GM19438 (cell line): ENCODE results near the gene DYRK1A.

Source experiments
- ATAC-seq: cut with Tn5 transposase; IDR thresholded peaks from one replicate; pipeline ENCODE4 v1.9.1; 2021; ENCODE audit warnings: low read depth; ENCODE audit not compliant: unreplicated experiment

DYRK1A gene

DNA sequence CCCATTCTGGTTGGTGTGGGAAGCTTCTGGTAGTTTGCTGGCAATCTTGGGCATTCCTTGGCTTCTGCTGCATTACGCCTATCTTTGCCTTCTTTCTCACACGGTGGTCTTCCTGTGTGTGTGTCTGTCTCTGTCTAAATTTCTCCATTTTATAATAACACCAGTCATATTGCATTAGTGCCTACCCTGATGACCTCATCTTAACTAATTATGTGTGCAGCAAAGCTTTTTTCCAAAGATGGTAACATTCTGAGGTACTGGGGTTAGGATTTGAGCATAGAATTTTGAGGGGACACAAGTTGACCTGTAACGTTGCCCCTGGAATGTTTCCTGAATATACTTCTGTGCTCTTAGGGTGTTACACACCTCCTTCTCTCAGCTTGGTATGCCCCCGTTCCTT, 77.1 kb downstream of the DYRK1A start:
- ATAC-seq: no peak

DNA sequence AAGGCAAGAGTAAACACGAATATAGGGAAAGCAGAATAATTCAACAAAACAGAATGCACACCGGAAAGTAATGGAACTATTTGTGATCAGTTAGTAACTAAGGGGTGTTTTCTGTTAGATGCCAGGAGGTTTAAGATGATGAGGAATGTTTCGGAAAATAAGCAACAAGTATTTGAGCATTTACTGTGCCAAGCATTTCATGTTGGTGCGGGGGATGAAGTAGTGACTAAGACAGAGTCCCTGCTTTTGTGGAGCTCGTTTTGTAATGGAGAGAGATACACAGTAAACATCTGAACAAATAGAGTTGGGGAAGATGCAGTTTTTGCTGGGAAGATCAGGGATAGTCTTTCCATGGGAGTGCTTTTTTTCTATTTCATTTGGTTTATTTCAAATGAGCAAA, 78.7 kb downstream of the DYRK1A start:
- ATAC-seq: no peak

DNA sequence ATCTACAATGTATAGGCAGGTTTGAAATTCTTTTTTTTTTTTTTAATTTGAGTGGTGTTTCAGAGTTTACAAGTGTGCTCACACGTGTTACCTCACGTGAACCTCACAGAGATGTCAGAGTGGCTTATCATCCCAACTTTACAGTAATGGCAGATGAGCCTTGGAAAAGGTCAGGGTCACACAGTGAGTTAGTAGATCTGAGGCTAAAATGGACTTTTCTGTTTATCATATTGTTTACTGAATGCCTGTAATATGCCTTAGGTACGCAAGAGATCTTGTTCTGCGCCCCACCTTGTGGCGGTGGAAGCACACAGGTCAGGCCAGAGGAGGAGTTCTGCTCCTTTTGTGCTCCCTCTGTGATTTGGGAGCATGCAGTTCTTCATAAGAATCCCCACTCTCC, 80.0 kb downstream of the DYRK1A start:
- no peak for ATAC-seq

DNA sequence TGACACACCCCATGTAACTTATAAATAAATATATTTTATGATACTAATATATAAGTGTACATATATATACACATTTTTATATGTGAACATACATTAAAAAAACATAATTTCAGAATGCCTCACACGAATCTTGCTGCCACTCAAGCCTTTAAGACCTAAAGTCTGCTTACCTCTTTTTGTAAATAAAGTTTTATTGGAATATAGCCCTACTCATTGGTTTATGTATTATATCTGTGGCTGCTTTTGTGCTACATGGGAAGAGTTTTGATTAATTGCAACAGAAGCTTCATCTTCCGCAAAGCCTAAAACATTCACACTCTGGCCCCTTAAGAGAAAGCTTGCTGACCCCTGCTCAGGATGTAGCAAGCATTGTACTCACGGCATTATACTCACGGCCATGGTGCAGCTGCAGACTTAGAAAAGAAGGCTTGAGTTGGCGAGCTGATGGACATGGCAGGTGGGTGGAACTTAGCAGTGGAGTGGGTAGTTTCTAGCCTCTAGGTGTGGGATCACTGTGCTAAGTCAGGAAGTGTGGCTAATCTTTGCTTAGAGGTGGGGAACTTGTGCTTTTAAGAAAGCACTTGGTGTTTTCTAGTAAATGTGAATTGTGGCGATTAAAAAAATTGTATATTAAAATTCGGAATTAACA, 80.8 kb downstream of the DYRK1A start:
- no peak for ATAC-seq

DNA sequence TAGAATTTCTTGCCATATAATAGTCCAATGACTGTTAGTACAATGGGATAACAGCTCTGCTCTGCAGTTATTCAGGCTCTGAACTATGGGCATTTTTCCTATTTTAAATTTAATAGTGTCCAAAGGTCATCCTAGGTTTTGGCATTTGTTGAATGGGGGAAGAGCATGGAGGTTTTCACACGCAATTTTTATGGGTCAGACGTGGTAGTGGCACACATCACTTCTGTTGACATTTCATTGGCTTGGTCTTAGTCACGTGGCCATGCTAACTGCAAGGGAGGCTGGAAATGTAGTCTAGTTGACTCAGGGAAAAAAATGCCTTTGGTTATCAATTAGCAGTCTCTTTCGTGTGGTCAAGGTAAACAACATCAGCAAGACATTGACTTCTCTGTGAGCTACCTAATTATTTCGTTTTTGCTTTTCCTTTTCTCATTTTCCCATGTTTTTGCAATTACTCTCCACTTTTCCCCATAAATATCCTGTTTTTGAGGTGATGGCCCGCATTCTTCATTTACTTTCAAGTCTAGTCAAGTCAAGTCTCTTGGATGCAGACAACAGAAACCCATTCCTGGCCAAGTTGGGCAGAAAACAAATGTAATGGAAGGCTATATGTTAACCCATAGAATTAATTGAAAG, 82.8 kb downstream of the DYRK1A start:
- ATAC-seq: no peak

DNA sequence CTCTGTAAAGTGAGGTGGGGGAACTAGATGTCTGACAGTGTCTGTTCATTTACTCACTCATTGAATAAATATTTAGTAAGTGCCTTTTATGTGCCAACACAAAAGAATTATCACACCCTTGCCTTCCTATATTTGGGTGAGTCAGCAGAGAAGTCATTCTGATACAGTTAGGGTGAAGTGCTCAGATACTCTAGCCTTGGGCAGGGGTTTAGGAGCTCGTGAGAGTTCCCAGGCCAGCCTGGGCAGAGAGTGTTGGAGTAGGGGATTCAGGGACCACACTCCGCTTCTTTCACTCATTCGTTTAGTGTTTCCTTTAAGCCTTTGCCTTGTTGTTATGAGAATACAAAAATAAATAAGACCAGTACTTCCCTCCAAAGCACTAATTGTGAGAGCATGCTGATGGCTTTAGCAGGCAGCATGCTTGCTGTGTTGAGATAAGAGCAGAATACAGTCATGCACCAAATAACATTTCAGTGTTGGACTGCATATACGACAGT, 83.9 kb downstream of the DYRK1A start:
- ATAC-seq: no peak

DNA sequence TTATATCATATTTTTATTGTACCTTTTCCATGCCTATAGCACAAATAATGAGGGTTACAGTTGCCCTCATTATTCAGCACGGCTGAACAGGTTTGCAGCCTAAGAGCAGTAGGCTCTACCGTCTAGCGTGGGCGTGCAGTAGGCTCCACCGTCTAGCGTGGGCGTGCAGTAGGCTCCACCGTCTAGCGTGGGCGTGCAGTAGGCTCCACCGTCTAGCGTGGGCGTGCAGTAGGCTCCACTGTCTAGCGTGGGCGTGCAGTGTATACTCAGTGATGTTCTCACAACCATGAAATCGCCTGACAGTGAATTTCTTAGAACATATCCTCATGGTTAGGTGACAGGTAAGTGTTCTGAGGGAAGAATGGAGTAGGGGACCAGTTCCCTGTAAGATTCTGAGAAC, 84.9 kb downstream of the DYRK1A start:
- no peak for ATAC-seq

DNA sequence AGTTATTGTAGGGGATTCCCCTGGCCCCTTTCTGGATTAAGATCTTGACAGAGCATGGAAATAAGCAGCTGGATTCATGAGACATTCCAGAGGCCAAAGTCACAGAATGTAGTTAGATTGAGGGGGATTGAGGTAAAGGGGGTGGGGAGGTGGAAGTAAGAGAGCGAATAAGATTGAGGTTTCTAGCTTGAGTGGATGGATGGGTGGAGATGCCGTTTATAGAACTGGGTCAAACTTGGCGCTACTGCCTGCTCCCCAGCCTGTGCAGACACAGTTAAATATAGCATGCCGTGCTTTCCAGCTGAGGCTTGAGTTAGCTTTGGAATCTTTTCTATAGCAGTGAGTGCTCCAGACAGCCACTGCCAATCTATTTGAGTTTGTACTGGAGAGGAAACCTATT, 85.7 kb downstream of the DYRK1A start:
- ATAC-seq: no peak

DNA sequence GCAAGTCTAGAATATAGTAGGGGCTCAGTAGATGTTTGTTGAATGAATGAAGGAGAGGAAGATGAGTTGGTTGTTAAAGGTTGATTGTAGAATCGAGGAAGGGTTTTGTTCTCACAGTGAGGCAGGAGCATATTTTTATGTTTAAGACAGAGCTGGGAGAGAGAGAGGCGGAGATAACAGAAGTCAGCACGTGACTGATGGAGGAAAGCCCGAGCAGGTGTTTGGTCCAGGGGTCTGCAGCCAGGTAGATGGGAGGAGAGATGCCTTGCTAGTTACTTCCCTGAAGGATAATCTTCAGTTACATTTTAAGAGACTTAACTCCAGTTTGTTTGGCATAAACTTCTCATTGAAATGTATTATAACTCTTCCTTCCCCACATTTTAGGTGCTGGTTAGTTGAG, 86.8 kb downstream of the DYRK1A start:
- no peak for ATAC-seq

DNA sequence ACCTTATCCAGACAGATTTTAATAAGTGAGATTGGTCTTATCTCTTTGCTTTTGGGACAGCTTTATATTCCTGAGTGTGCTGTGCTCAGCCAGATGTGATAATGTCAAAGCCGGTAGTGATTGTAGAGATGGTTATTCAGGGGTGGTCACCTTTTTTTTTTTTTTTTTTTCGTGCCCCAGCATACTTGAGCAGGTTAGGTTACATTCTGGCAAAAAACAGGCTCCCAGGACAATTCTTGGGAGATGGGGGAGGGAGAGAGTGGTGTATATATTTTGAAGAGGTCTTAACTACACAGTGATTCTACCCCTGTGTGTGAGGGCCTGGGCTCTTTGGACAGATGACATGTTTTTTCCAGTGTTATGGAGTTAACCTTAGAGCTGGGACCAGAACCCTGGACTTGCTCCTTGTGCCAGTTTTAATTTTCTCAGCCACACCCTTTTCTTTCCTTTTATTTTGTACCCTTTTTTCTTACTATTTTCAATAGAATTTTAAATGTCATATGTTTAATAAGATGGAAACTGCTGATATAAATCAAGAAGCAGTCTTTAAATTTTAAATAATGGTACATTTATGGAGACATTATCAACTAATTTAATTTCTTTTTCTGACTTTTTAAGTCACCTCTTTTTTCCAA, 88.4 kb downstream of the DYRK1A start:
- no peak for ATAC-seq

DNA sequence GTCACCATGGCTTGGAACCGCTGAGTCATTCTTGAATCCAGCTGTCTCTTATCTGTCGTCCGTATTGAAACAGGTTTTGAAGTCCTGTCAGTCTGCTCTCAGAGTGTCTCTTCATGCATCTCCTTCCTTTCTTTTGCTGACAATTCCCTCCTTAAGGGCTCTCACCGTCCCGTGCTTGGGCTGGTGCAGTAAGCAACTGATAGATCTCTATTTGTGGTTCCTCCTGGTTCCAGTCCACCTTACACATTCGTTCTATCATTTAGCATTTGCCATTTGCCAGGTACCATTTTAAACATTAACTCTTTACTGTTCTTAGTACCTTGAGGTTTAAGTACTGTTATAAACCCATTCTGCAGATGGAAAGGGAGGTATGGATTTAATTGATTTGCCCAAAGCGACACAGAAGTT, 88.9 kb downstream of the DYRK1A start:
- no peak for ATAC-seq

DNA sequence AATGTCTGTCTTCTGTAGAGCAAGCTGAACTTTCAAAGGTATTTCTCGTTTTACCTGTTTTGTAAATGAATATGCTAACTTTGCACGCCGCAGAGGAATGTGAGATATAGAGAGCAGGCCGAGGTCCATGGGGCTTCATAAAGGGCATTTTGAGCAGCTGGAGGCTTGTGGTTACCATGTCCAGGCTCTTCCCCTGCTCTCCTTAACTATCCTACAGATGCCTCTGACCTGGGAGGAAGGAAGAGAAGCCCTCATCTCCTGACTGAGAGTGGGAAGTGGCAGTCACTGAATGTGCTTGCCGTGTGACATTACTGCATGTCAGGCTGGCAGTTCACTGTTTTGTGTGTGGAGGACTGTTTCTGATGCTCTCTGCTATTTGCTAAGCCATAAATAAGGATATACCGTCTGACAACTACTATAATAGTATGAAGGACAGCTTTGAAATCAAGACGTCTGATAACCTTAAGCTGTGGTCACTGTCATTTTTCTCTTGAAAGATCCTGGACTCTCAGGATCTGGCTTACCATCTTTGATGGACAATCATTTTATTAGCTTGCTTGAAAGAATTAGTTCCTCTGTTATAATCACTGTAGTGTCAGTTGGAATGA, 92.2 kb downstream of the DYRK1A start:
- ATAC-seq: no peak

DNA sequence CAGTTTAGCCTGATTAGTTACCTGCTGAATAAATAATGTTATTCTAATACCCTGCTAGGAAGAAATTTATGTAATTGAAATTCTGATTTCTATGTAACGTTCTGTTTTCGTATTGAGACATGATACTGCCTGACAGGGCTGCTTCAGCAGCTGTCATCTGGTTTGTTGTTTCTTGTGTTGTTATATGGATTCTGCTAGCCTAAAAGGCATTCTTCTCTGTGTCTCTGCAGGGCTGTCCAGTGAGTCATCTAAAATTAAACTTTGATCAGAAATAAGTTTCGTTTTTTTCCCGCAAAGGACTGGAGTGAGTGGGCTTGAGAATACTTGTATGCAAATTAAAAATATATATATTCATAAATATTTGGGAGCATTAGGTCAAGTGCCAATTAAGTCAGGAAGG, 93.0 kb downstream of the DYRK1A start:
- ATAC-seq: no peak

DNA sequence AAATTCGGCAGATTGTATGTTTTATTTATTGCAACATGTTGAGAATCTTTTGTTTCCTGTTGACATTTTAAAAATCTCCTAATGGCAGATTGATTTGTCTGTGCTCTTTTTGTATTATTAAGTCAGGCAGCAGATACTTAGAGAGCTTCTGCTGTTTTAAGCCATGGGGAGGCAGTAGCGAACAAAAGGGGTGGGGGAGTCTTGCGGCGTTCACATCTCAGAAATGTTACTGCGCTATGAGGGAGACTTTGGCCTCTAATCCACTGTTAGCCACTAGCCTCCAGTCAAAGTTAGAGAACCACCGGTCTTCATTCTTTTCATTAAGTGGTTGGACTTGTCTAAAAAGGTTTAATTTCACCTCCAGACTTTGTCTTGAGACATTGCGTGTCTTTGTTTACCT, 93.6 kb downstream of the DYRK1A start:
- no peak for ATAC-seq

DNA sequence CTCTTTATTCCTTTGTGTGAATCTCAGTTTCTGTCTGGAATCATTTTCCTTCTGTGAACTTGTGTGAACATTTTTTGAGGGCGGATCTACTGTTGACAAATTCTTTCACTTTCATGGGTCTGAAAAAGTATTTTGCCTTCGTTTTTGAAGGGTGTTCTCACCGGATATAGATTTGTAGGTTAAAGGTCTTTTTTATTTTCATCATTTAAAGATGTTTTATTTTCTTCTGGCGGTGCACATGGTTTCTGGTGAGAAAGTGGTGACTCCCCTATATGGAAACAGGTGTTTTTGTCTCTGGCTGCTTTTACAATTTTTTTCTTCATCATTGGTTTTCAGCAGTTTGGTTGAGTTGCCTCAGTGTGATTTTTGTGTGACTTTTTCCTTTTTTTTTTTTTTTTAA, 94.9 kb downstream of the DYRK1A start:
- no peak for ATAC-seq

DNA sequence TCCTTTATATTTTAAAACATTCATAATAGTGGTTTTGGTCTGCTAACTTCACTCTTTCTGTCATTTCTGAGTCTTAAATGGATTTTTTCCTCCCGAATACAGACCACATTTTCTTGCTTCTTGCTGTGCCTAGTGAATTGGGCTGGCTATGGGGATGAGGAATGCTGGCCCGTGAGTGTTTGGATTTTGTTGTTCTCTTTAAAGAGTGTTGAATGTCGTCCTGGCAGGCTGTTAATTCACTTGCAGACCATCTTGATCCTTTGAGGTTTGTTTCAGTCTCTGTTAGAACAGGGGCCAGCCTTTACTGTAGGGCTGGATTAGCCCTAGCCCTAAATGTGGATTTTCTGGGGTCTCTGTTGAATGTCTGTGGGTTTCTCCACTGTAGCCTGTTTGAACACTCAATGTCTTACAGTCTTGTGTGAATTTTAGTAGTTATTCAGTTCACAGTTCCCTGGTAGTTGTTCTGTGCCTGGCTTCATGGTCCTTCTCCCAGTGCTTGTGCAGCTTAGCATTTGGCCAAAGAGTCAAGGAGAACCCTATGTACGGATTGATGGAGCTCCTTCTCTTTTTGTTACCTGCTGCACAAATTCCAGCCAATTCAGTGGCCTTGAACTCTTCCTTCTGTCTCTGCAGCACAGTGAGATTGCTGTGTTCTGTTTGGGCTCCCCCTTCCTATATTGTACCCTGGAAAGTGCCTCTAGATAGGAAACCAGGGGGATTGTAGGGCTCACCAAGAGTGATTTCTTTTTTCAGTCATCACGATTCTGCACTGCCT, 95.7 kb downstream of the DYRK1A start:
- ATAC-seq: no peak

DNA sequence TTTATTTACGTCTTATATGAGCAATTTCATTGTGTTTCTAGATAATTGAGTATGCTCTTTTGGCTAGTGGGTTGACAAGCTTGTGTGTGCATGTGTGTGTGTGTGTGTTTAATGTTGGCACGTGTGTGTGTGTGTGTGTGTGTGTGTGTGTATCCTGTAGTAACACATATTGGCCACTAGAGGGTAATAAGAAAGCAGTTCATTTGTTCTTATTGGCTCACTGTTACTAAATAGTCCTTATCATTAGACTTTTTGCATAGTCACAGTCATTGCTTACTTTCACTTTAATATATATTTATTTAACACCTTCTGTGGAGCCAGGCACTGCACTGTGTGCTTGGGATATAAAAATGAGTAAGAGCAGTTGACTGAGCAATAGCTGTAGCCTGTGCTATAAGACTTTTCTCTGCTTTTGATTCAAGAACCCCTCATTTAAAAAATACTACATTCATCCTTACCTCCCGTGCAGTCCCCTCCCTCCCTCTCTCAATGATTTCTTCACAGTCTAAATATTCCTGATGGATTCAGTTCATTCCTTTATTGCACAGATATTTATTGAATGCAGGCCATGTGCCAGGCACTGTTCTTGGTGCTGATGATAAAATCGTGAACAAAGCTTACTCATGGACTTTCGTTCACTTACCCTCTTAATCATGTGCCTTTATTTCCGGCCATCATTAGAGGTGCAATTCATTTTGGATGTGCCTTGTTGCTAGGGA, 96.7 kb downstream of the DYRK1A start:
- no peak for ATAC-seq

DNA sequence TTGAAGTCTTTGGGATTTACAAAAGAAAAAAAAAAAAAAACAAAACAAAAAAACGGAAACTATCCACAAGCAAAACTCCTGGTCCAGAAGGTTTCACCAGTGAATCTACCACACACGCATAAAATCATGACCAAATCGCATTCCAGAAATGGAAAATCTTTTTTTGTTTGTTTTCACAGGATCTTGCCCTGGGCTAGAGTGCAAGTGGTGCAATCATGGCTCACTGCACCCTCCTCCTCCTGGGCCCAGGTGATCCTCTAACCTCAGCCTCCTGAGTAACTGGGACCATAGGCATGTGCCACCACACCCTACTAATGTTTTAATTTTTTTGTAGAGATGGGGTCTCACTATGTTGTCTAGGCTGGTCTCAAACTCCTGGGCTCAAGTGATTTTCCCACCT, 100.5 kb downstream of the DYRK1A start:
- ATAC-seq: no peak

DNA sequence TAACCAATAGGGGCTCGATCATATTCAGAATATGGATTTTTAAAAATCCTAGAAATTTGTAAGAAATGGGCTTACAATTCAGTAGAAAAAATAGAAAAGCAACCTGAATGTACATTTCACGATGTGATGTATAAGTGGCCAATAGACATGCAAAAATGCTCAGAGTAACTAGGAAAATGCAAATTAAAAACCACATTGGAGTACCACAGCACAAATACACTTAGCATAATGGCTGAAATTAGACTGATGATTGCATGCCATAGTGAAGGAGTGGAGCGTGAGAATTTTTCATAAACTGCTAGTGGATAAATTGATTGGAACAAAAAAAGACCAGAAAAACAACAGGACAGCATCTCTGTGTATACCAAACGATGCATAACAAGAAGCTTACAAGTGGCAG, 102.3 kb downstream of the DYRK1A start:
- ATAC-seq: no peak

DNA sequence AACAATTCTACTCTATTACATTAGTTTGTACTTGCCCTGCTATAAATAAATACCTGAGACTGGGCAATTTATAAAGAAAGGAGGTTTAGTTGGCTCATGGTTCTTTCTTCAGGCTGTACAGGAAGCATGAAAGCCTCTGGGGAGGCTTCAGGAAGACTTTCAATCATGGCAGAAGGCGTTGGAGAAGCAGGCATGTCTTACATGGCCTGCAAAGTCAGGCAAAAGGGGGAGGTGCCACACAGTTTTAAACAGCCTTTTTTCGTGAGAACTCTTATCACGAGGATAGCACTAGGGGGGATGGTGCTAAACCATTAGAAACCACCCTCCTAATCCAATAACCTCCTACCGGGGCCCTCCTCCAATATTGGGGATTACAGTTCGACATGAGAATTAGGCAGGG, 102.9 kb downstream of the DYRK1A start:
- ATAC-seq: no peak
